GM18526 (cell line): ENCODE measurements around the gene PAQR3.

Source experiments
- POLR2A ChIP-seq: IDR thresholded peaks from 3 replicates; pipeline ENCODE4 v1.6.1; 2011; ENCODE audit not compliant: insufficient read length; ENCODE audit errors: extremely low read depth

PAQR3 gene

DNA sequence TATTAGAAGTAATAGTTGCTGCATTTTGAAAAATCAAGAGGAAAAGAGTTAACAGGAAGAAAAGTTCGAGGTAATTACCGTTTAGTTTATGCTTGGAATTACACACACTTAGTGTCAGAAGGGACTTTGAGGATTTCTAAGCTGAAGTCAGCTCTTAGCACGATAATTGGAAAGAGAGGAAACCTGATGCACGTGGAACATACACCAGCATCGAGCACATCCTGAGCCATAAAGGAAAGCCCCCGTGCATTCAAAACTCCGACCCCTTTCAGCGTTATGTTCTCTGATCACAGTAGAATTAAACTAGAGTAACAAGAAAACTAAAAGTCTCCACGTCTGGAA, 400 bp upstream of the PAQR3 start:
- TF ChIP-seq POLR2A, result no peak

DNA sequence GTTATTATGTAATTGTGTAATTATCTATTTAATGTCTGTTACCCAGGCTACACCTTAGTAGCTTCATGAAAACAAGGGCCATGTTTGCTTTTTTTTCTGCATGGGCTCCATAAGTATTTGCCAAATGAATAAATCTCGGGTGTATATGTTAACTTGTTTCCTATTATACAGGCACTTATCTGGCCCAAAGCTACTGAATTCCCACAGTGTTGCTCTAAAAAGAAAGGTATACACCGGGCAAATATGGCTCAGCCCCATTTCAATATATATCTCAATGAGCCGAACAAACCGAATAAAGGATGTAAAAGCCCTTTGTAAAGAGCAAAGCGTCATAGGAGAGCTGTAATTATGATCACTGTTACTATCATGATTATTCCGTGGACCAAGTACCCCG, 767 bp downstream of the PAQR3 start:
- no peak for TF ChIP-seq POLR2A

DNA sequence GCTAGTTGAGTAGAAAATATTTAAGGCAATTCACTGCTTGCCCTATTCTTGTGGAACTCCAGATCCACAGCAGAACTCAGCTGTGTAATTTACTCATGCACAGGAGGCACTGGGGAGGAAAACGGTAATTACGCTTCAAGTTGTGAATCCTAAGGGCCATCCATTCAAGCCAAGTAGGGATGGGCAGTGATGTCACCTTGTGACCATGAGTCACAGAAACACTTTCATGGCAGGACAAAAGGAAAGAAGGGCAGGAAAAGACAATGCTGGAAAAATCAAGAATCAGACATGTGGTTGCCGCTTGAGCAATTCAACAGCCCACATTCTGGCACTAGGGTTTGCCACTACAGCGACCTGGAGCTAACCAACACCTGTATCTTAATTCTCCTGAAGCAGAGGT, 1.4 kb downstream of the PAQR3 start:
- no peak for TF ChIP-seq POLR2A

DNA sequence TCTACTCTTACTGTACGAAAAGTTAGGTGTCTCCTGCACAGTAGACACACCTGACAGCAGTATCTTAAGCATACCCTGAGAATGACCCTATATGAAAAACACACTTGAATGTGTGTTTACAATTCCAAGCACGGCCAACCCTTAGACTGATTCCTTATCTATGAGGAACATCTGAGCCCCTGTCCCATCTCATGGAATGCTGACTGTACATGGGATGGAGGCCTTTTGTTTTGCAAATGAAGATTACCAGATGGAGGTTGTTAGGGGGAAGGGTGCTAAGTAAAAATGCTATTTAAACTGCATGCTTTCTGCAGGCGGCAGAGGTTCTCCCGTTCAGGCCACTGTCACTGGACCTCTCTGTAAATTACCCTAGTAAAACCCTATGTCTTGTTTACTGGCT, 2.2 kb downstream of the PAQR3 start:
- no peak for TF ChIP-seq POLR2A

DNA sequence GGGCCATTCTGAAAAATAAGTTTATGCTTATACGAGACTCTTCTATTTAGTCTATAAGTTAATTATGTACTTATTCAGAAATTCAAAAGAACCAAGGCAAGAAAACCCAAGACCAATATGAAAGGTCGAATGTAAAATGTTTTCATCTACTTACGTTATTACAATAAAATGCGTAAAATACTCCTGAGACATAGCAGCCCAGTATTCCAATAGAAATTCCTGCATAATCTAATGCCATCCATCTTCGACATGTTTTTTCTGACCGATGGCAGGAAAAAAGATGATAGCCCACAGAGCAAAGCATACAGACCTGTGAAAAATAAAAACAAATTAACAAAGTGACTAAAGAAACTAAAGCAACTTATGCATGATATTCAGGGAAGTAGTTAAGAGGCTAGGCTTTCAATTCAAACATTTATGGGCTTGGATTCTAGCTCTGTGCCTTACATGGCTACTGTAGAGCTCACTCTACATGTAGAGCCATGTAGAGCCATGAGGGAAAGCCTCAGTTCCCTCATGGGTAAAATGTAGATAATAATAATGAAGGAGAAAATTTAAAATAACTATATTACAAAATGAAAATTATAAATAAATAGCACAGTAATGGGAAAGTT, 9.1 kb downstream of the PAQR3 start:
- no peak for TF ChIP-seq POLR2A

DNA sequence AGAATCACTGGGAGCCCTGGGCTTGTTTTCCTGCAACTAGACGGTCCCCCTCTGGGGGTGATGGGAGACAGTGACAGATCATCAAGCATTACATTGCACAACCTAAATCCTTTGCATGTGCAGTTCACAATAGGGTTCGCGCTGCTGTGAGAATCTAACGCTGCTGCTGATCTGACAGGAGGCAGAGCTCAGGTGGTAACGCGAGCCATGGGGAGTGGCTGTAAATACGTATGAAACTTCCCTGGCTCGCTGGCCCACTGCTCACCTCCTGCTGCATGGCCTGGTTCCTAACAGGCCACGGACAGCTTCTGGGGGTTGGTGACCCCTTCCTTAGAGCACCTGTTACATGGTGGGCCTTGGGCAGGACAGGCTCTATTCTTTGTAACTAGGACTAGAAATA, 10.4 kb downstream of the PAQR3 start:
- TF ChIP-seq POLR2A, result no peak

DNA sequence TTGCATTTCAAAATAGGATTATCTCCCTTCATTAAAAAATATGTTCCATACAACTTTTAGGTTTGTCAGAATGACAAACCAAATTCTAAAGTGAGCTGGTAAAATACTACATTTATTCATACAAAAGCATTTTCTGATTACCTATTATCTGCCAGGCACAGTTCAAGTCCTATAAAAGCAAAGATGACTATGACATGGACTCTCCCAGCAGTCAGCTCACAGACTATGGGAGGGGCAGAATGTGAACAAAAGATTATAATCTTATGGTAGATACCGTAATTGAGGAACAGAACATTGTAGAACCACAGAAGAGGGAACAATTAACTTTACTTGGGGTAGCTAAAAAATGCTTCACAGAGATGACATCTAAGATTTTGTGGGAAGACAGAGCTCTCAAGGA, 12.4 kb downstream of the PAQR3 start:
- TF ChIP-seq POLR2A, result no peak

DNA sequence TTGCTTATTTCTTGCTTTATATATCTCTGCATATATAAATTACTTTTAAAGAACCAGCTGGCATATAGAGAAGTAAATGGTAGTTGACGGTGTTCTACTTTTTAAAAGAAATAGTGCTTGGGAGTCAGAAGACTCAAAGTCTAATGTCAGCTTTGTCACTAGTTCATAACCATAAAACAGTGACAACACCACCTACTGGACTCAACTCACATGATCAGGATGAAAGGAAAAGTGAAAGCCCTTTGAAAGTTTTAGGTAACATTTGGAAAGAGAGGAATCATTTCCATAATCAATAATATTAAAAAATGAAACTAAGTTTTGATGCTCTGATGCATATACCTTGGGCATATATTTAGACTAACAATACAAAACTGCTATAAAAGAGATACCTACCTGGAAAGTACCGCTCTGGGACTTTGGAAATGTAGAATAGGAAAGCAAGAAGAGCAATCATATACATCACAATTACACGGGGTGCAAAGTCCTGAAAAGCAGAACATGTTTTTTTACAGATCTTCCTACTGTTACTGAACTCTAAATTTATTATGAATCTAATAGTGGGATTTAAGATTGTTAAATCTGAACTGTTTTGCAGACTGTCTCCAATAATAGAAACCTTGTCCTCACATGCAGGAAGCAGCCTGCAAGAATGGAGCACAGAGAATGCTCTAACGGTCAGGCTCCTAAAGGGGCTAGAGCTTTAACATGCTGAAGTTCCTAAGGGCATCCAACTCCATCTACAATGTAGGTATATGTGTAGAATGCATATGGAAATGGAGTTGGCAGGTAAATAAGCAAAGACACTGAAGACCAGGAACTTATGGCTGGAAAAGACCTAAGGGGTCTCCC, 15.6 kb downstream of the PAQR3 start:
- TF ChIP-seq POLR2A, result no peak

DNA sequence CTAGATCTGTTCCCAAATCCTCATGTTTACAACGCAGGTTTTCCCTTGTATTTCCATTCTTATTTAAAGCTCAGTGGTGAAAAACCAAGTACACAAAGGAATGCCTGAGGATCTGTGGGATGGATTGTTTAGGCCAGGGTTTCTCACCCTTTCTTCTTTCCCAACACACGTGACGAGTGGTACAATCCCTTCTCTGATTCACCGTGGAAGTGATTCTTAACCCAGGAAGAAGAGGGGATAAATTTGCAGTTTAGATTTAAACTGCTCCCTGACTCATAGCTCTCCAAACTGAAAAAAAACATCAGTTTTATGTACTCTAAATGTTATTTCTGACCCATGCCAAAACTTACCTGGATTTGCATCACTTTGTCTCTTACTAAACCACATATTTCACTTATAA, 17.0 kb downstream of the PAQR3 start:
- no peak for TF ChIP-seq POLR2A

DNA sequence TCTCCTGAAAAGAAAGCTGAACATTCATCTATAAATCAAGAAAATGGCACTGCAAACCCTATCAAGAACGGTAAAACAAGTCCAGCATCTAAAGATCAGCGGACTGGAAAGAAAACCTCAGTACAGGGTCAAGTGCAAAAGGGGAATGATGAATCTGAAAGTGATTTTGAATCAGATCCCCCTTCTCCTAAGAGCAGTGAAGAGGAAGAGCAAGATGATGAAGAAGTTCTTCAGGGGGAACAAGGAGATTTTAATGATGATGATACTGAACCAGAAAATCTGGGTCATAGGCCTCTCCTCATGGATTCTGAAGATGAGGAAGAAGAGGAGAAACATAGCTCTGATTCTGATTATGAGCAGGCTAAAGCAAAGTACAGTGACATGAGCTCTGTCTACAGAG, 28.6 kb downstream of the PAQR3 start:
- TF ChIP-seq POLR2A, result no peak

DNA sequence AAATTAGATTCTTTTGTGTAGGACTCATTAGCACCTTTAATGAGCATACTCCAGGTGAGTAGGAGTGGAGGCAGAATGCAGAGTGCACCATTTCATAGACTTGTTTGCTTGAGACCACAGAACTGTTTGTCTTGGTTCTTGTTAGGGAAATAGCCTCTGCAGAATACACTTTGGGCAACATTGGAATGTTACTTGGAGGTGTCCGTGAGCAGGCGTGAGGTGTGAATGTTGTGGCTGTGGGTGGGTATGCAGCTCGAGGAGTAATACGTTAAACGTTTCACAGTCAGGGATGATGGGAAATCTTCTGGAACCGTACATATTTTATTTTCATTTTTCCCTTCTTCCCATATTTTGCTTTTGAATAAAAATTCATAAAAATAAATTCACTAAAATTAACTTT, 31.6 kb downstream of the PAQR3 start:
- no peak for TF ChIP-seq POLR2A

DNA sequence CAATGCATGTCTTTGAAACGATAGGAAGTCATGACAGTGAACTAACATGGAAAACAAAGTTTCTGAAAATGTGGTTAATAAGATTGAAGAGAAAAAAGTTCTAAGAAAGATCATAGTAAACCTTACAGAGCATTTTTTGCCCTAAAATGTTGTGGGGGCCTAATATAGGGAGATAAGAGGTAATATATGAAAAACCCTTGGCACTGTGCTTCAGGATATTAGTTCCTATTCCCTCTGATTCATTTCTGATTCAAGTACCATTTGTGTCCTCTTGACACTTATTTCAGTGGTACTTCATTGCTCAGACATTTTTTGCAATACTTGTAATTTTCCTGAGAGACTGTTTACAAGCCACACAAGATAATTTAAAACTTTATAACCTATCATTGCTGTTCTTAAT, 35.1 kb downstream of the PAQR3 start:
- no peak for TF ChIP-seq POLR2A

DNA sequence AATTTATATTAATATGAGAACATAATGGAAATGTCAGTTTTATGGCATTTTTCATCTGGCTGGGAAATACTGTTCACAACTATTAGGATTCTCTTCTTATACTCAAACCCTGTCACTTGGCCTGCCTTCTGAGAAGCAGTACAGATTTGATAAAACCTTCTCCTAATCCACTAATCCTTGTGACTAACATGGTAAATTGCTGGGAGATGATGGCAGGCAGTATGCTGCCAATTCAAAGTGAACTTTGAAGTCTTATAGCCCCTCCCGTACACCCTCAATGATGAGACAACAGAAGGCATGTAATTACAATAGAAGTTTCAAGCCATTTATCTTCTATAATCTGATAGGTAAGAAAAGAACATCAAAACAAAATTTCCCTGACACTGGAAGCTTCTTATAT, 36.9 kb downstream of the PAQR3 start:
- TF ChIP-seq POLR2A, result no peak

DNA sequence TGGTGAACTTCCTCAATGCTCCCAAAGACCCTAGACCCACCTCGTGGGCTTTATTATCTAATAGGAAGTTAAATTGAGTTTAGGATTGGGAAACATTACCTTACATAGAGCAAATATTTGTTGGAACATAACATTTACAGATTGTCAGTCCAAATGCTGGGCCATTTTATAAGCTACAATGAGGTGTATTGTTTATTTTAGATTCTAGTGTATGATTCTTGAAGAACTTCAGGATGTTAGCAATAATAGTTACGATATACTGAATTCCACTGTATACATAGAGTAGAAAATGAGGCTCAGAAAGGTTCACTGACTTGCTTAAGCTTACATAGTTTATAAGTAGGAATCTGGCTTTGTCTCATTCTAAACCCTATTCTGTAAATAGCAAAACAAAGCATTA, 37.4 kb downstream of the PAQR3 start:
- TF ChIP-seq POLR2A, result no peak

DNA sequence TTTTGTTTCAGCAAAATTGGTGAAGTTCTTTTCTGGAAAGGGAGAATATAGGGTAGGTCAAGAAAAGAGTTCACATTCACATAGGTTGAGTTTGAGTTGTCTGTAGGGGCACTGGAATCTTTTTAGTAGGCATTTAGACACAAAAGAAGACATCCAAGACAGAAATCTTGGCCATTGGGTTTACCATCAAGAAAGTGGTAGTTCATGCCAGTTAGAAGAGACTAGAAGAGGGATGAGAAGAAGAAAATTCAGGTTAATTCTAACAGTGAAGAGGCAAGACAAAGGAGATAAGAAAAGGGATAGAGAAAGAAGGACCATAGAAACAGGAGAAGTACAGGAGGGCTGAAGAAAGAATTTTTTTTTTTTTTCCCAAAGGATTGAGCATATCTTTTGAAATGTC, 39.9 kb downstream of the PAQR3 start:
- TF ChIP-seq POLR2A, result no peak

DNA sequence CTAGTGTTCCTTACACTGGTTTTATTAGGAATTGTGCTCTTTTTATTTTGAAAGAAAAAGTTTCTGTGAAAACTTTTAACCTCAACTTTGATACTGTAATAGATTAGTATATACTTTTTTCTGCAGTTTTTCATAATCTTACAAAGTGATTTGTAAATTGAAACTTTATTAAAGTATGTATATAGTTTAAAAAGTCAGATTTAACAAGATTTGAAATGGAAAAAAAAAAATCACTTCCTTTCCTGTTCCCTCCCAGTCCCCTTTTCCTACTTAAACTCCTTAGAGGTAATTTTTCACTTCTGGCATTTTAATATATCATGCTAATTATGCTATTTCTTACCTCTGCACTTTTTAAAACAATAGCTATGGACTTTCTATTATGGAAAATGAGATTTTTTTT, 49.3 kb downstream of the PAQR3 start:
- TF ChIP-seq POLR2A, result no peak

DNA sequence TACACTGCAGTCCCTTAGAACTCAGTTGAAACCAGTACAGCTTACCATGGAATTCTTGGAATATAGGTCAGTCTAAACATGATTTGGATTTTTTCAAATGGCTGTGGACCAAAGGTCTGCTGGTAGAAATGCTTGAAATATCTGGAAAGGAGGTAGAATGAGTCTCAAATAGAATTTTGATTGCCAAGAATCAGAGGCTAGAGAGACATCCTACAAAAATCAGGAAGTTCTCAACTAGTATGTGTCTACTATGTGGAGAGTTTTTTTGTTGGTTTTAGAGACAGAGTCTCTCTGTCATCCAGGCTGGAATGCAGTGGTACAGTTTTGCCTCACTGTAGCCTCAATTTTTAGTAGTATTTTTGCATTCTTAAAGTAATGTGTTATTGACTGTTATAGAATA, 53.6 kb downstream of the PAQR3 start:
- no peak for TF ChIP-seq POLR2A
